CD4-positive, alpha-beta memory T cell (primary cell): ENCODE data around the gene RNU7-1. TPM values are rescaled to one million over a fixed set of nuclear protein-coding genes. Genes with fewer than 3 reads are reported as not detected.

Experiments
- CTCF ChIA-PET: fragments of 350-600 bp; sonication (Branson Sonifier 250); formaldehyde crosslinking; loops from one replicate; lab custom pipeline; 2021; ENCODE audit warnings: inconsistent platforms; ENCODE audit not compliant: partially characterized antibody; lab: Charles Lee
- POLR2A ChIA-PET: fragments of 350-600 bp; sonication (Branson Sonifier 250); formaldehyde crosslinking; loops from one replicate; lab custom pipeline; 2021; ENCODE audit not compliant: partially characterized antibody; lab: Charles Lee
- DNase-seq, 5 donors: peaks; one replicate each; pipeline versions ENCODE4 v3.0.0 to v3.0.0-alpha.2; 2020 to 2022; ENCODE audit warnings: mixed read lengths in 1 of 5
- H3K27ac ChIP-seq: one replicate; pipeline ENCODE4 v1.7.0; 2013; ENCODE audit warnings: low read depth, low read length
- H3K27me3 ChIP-seq: 2 replicates; pipeline ENCODE4 v1.7.0; 2013; ENCODE audit warnings: mild to moderate bottlenecking, low read length, moderate library complexity; ENCODE audit not compliant: insufficient read depth
- H3K36me3 ChIP-seq: 2 replicates; pipeline ENCODE4 v1.7.0; 2013; ENCODE audit warnings: mild to moderate bottlenecking, low read length, moderate library complexity; ENCODE audit not compliant: insufficient read depth
- H3K4me1 ChIP-seq: 2 replicates; pipeline ENCODE4 v1.7.0; 2013; ENCODE audit warnings: mild to moderate bottlenecking, low read length, moderate library complexity; ENCODE audit not compliant: insufficient read depth
- H3K4me3 ChIP-seq, 2 donors: one replicate each; pipeline ENCODE4 v1.7.0; 2013; ENCODE audit warnings: low read length in 2 of 2, mild to moderate bottlenecking in 1 of 2
- H3K9me3 ChIP-seq, 2 donors: one replicate each; pipeline ENCODE4 v1.7.0; 2013; ENCODE audit warnings: low read length in 2 of 2, control low read depth in 1 of 2; ENCODE audit not compliant: control insufficient read depth in 1 of 2
- H3K27ac Mint-ChIP-seq, 7 donors: one replicate each; pipeline ENCODE4 v1.8.0; 2020 to 2021; ENCODE audit warnings: mixed read lengths in 7 of 7, mild to moderate bottlenecking in 6 of 7, inconsistent platforms in 3 of 7, moderate library complexity in 3 of 7
- H3K27me3 Mint-ChIP-seq, 2 donors: one replicate each; pipeline ENCODE4 v1.8.0; 2020 to 2021; ENCODE audit warnings: mixed read lengths in 2 of 2
- H3K36me3 Mint-ChIP-seq, 2 donors: one replicate each; pipeline ENCODE4 v1.8.0; 2020 to 2021; ENCODE audit warnings: mixed read lengths in 2 of 2, inconsistent platforms in 1 of 2, mild to moderate bottlenecking in 1 of 2
- H3K4me1 Mint-ChIP-seq, 4 donors: one replicate each; pipeline ENCODE4 v1.8.0; 2020 to 2021; ENCODE audit warnings: mixed read lengths in 4 of 4, mild to moderate bottlenecking in 1 of 4
- H3K4me3 Mint-ChIP-seq, 8 donors: one replicate each; pipeline ENCODE4 v1.8.0; 2020 to 2021; ENCODE audit warnings: mixed read lengths in 8 of 8, mild to moderate bottlenecking in 7 of 8, moderate library complexity in 6 of 8, inconsistent platforms in 3 of 8
- H3K9me3 Mint-ChIP-seq, 8 donors: one replicate each; pipeline ENCODE4 v1.8.0; 2020 to 2021; ENCODE audit warnings: mixed read lengths in 8 of 8, mild to moderate bottlenecking in 5 of 8, inconsistent platforms in 3 of 8, moderate library complexity in 1 of 8
- intact Hi-C: fragments of 100-400 bp; cut with micrococcal nuclease; formaldehyde crosslinking; loops from one replicate; pipeline ENCODE4 v1.15.1; 2023
- polyA plus RNA-seq, 2 donors: library from polyadenylated mRNA; unstranded; fragments of 300-500 nt; fragmentation: Illumina TruSeq; gene quantifications; one replicate each; pipeline ENCODE4 v1.2.3, GENCODE V29; 2021
- total RNA-seq, 2 experiments: library from RNA; stranded (reverse); gene quantifications; one replicate each; pipeline ENCODE4 v1.2.3, GENCODE V29; 2021

RNU7-1 gene
- total and polyA plus RNA-seq, 4 experiments from 2014 or later, result not detected

DNA sequence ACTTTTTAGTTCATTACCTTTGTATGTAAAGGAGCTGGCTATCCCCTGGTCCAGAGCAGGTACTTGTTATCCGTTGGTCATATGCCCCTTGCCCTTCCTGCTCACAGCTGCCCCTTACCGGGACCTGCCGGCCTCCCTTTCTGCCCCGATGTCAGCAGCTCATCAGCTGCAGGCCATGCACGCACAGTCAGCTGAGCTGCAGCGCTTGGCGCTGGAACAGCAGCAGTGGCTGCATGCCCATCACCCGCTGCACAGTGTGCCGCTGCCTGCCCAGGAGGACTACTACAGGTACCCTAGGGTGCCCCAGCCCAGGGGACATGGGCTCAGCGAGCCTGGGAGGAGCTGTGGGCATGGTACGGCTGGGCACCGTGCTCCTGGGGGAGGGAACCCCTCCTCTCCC lies 2.3 kb upstream of the RNU7-1 start:
- peaks cover 47% of the 10 kb centered on the region for H3K4me1 ChIP-seq

DNA sequence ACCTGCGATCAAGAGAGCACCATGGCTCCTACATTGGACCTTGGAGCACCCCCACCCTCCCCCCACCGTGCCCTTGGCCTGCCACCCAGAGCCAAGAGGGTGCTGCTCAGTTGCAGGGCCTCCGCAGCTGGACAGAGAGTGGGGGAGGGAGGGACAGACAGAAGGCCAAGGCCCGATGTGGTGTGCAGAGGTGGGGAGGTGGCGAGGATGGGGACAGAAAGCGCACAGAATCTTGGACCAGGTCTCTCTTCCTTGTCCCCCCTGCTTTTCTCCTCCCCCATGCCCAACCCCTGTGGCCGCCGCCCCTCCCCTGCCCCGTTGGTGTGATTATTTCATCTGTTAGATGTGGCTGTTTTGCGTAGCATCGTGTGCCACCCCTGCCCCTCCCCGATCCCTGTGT lies 1.8 kb upstream of the RNU7-1 start:
- H3K27me3 Mint-ChIP-seq, result no peaks in the 10 kb centered on the region
- H3K27ac Mint-ChIP-seq, result peak overlapping the region in 1 of 7 donors; percentile 98
- no peaks in the 10 kb centered on the region for H3K36me3 ChIP-seq
- ChIA-PET POLR2A (interaction anchor here (1.0 to 22.1 kb wide), 7 partner anchors 10 to 167 kb away, joined by 3 to 1807 read pairs (median 50); partner anchors contain the start of genes ATN1, EMG1, ENO2 and PHB2), CTCF (interaction anchor here (4.7 to 18.5 kb wide), 3 partner anchors 17 to 71 kb away, joined by 54 to 774 read pairs (median 77); partner anchors contain the start of gene SPSB2)
- H3K27ac ChIP-seq, result no peak overlapping the region
- H3K27me3 ChIP-seq, result no peaks in the 10 kb centered on the region
- peaks cover 25 to 65% (median 46%) of the 10 kb centered on the region in 4 donors for H3K4me1 Mint-ChIP-seq
- H3K4me3 Mint-ChIP-seq, result no peak overlapping the region
- no peak overlapping the region for H3K4me3 ChIP-seq
- intact Hi-C loops, result no loop called here
- no peaks in the 10 kb centered on the region for H3K9me3 ChIP-seq
- peaks cover 0 to 8% (median 0%) of the 10 kb centered on the region in 8 donors for H3K9me3 Mint-ChIP-seq
- no peak for DNase-seq
- peaks cover 47% of the 10 kb centered on the region for H3K4me1 ChIP-seq
- H3K36me3 Mint-ChIP-seq, result peaks cover 0 to 22% of the 10 kb centered on the region in 2 donors

More for the DNA sequence above, 2.3 kb upstream of the RNU7-1 start:
- H3K27me3 ChIP-seq, result no peaks in the 10 kb centered on the region
- peaks cover 0 to 26% of the 10 kb centered on the region in 2 donors for H3K36me3 Mint-ChIP-seq
- H3K4me3 ChIP-seq, result no peak overlapping the region
- peaks cover 28 to 65% (median 47%) of the 10 kb centered on the region in 4 donors for H3K4me1 Mint-ChIP-seq
- no peaks in the 10 kb centered on the region for H3K9me3 ChIP-seq
- ChIA-PET POLR2A (interaction anchor here (1.0 to 22.1 kb wide), 6 partner anchors 10 to 167 kb away, joined by 3 to 1807 read pairs (median 46); partner anchors contain the start of genes ATN1, ENO2 and SPSB2), CTCF (interaction anchor here (1.2 to 18.5 kb wide), 4 partner anchors 8 to 70 kb away, joined by 3 to 774 read pairs (median 66); partner anchors contain the start of gene SPSB2)
- no peaks in the 10 kb centered on the region for H3K27me3 Mint-ChIP-seq
- H3K4me3 Mint-ChIP-seq, result no peak overlapping the region
- no peaks in the 10 kb centered on the region for H3K36me3 ChIP-seq
- intact Hi-C loops, result no loop called here
- H3K9me3 Mint-ChIP-seq, result peaks cover 0 to 10% (median 0%) of the 10 kb centered on the region in 8 donors
- peak overlapping the region in 4 of 7 donors; percentile 32 to 98 (median 76) for H3K27ac Mint-ChIP-seq
- H3K27ac ChIP-seq, result no peak overlapping the region
- no peak for DNase-seq

DNA sequence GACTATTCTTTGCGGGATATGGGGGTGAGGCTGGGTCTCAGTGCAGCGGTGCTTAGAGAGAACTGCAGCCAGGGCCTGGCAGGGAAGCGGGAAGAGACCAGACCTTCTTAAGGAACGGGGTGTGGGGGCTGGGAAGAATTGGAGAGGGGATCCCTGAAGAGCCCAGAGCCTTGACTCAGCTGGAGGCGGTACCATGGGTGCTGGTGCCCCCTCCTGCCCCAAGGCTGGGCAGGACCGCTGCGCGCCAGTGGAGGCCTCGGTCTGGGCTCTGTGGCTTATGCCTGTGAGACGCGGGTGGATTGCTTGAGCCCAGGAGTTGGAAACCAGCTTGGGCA lies 1.3 kb upstream of the RNU7-1 start:
- H3K27me3 Mint-ChIP-seq, result no peaks in the 10 kb centered on the region
- ChIA-PET CTCF (interaction anchor here (0.6 to 18.5 kb wide), 5 partner anchors 10 to 73 kb away, joined by 3 to 774 read pairs (median 32); partner anchors contain the start of gene SPSB2), POLR2A (interaction anchor here (0.8 to 22.1 kb wide), 11 partner anchors 10 to 170 kb away, joined by 3 to 1807 read pairs (median 51); partner anchors contain the start of genes ATN1, CDCA3, EMG1 and ENO2)
- Histone ChIP-seq H3K4me3 (no peak overlapping the region), H3K4me1 (peaks cover 49% of the 10 kb centered on the region), H3K27ac (no peak overlapping the region), H3K9me3 (no peaks in the 10 kb centered on the region), H3K27me3 (no peaks in the 10 kb centered on the region), H3K36me3 (no peaks in the 10 kb centered on the region)
- H3K9me3 Mint-ChIP-seq, result peaks cover 0 to 8% (median 0%) of the 10 kb centered on the region in 8 donors
- peaks cover 27 to 68% (median 49%) of the 10 kb centered on the region in 4 donors for H3K4me1 Mint-ChIP-seq
- H3K36me3 Mint-ChIP-seq, result peaks cover 0 to 22% of the 10 kb centered on the region in 2 donors
- H3K4me3 Mint-ChIP-seq, result peak overlapping the region in 6 of 8 donors; percentile 17 to 67 (median 40)
- intact Hi-C loops, result no loop called here
- DNase-seq, result no peak
- H3K27ac Mint-ChIP-seq, result peak overlapping the region; percentile 89 to 100 (median 98)

DNA sequence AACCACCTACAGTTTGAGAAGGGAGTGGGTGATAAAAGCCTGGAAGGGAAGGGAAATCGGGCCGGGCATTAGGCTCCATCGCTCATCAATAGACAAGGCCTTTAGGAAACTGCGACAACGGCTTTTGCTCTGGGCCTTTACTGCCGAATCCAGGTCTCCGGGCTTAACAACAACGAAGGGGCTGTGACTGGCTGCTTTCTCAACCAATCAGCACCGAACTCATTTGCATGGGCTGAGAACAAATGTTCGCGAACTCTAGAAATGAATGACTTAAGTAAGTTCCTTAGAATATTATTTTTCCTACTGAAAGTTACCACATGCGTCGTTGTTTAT lies 261 bp upstream of the RNU7-1 start:
- H3K36me3 Mint-ChIP-seq, result peaks cover 0 to 19% of the 10 kb centered on the region in 2 donors
- Histone ChIP-seq H3K4me1 (peaks cover 56% of the 10 kb centered on the region), H3K27ac (peak overlapping the region; percentile 91), H3K9me3 (no peaks in the 10 kb centered on the region), H3K36me3 (no peaks in the 10 kb centered on the region), H3K27me3 (no peaks in the 10 kb centered on the region), H3K4me3 (peak overlapping the region; percentile 87 to 90)
- H3K27me3 Mint-ChIP-seq, result no peaks in the 10 kb centered on the region
- H3K4me3 Mint-ChIP-seq, result peak overlapping the region; percentile 91 to 99 (median 98)
- ChIA-PET CTCF (interaction anchor here (0.6 to 18.5 kb wide), 18 partner anchors 9 to 169 kb away, joined by 3 to 774 read pairs (median 10); partner anchors contain the start of genes C1RL, LPCAT3, SPSB2 and TPI1), POLR2A (interaction anchor here (0.7 to 22.1 kb wide), 33 partner anchors 9 to 697 kb away, joined by 3 to 1807 read pairs (median 7); partner anchors contain the start of genes ATN1, C1R, C1RL and CD4)
- DNase-seq, result peak in 4 of 5 donors; percentile 90 to 95 (median 92)
- intact Hi-C loops, result loop anchor here (1.0 kb wide), 1 partner anchor 91 kb away; the partner anchor contains the start of gene USP5
- H3K4me1 Mint-ChIP-seq, result peaks cover 30 to 73% (median 53%) of the 10 kb centered on the region in 4 donors
- H3K9me3 Mint-ChIP-seq, result peaks cover 0 to 10% (median 0%) of the 10 kb centered on the region in 8 donors
- peak overlapping the region; percentile 95 to 100 (median 98) for H3K27ac Mint-ChIP-seq

DNA sequence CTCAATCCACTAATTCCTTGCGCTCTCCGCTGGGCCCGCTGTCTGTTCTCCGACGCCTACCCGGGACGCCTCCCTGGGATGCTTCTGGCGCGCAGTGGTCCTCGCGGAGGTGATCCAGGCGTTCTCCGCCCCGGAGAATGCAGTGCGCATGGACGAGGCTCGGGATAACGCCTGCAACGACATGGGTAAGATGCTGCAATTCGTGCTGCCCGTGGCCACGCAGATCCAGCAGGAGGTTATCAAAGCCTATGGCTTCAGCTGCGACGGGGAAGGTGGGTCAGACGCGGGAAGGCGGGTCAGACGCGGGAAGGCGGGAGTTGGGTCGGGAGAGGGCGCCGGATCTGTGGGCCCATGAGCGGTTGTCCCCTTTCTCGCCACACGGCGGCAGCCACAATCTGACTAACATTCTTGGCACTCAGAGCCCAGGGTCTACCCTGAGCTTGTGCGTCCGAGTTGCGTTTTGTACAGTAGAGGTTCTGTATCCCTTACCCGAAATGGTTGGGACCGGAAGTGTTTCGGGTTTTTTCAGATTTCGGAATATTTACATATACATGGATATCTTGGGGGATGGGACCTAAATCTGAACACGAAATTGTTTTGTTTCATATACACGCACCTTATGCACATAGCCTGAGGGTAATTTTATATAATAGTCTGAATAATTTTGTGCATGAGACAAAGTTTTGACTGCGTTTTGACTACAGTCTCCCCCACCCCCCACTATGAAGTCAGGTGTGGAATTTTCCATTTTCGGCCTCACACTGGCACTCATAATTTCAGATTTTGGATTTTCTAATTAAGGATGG lies 968 bp downstream of the RNU7-1 start:
- H3K36me3 Mint-ChIP-seq, result peaks cover 0 to 19% of the 10 kb centered on the region in 2 donors
- intact Hi-C loops, result loop anchor here (1.0 kb wide), 10 partner anchors 17 to 169 kb away; partner anchors contain the start of genes C1R, C1RL, EMG1 and ENO2
- CTCF ChIA-PET, result interaction anchor here (0.6 to 18.5 kb wide), 24 partner anchors 8 to 171 kb away, joined by 3 to 774 read pairs (median 6); partner anchors contain the start of genes C1RL, LPCAT3, SPSB2 and USP5

DNA sequence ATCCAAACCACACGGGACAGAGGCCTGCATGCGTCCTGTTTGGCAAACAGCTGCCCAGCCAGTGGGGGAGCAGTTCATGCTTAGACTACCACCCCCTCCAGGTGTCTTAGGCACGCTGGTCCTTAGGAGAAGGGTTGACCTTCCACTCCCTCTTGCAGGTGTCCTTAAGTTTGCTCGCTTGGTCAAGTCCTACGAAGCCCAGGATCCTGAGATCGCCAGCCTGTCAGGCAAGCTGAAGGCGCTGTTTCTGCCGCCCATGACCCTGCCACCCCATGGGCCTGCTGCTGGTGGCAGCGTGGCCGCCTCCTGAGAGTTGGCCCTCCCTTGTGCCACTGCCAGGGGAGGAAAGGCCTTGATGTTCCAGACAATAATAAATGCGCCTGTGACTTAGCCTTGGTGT lies 2.0 kb downstream of the RNU7-1 start:
- DNase-seq, result no peak
- peaks cover 76% of the 10 kb centered on the region for H3K4me1 ChIP-seq
- H3K4me1 Mint-ChIP-seq, result peaks cover 46 to 80% (median 69%) of the 10 kb centered on the region in 4 donors
- no peaks in the 10 kb centered on the region for H3K36me3 ChIP-seq
- H3K4me3 ChIP-seq, result peak overlapping the region; percentile 75 to 87
- intact Hi-C loops, result no loop called here
- H3K9me3 ChIP-seq, result no peaks in the 10 kb centered on the region
- H3K27me3 Mint-ChIP-seq, result no peaks in the 10 kb centered on the region
- peak overlapping the region; percentile 91 for H3K27ac ChIP-seq
- POLR2A ChIA-PET, result interaction anchor here (1.1 to 22.1 kb wide), 9 partner anchors 14 to 257 kb away, joined by 3 to 1807 read pairs (median 62); partner anchors contain the start of genes ATN1, C1RL, EMG1 and LPCAT3
- peaks cover 0 to 10% (median 0%) of the 10 kb centered on the region in 8 donors for H3K9me3 Mint-ChIP-seq
- peaks cover 0 to 20% of the 10 kb centered on the region in 2 donors for H3K36me3 Mint-ChIP-seq
- H3K4me3 Mint-ChIP-seq, result peak overlapping the region; percentile 91 to 99 (median 98)
- CTCF ChIA-PET, result interaction anchor here (0.9 to 18.5 kb wide), 19 partner anchors 7 to 167 kb away, joined by 3 to 774 read pairs (median 7); partner anchors contain the start of genes C1RL, ENO2, LPCAT3 and SPSB2
- no peaks in the 10 kb centered on the region for H3K27me3 ChIP-seq
- peak overlapping the region; percentile 95 to 100 (median 98) for H3K27ac Mint-ChIP-seq

More for the DNA sequence above, 968 bp downstream of the RNU7-1 start:
- no peaks in the 10 kb centered on the region for H3K27me3 ChIP-seq
- peaks cover 66% of the 10 kb centered on the region for H3K4me1 ChIP-seq
- peak; percentile 84 to 90 (median 85) for DNase-seq
- peak overlapping the region; percentile 91 for H3K27ac ChIP-seq
- H3K27me3 Mint-ChIP-seq, result no peaks in the 10 kb centered on the region
- H3K9me3 Mint-ChIP-seq, result peaks cover 0 to 10% (median 0%) of the 10 kb centered on the region in 8 donors
- no peaks in the 10 kb centered on the region for H3K36me3 ChIP-seq
- POLR2A ChIA-PET, result interaction anchor here (0.8 to 22.1 kb wide), 31 partner anchors 8 to 696 kb away, joined by 3 to 1807 read pairs (median 8); partner anchors contain the start of genes ATN1, C1RL, CDCA3 and CLSTN3
- peak overlapping the region; percentile 95 to 100 (median 98) for H3K27ac Mint-ChIP-seq
- H3K4me1 Mint-ChIP-seq, result peaks cover 37 to 74% (median 60%) of the 10 kb centered on the region in 4 donors
- H3K9me3 ChIP-seq, result no peaks in the 10 kb centered on the region
- H3K4me3 ChIP-seq, result peak overlapping the region; percentile 87 to 90
- H3K4me3 Mint-ChIP-seq, result peak overlapping the region; percentile 91 to 99 (median 98)
